ENCODE results near the gene RIMS4. TPM values are rescaled to one million over a fixed set of nuclear protein-coding genes. Genes with fewer than 3 reads are reported as not detected.

The RIMS4 gene
- total and polyA plus RNA-seq, 2 of the 8 experiments (the other 6 are each of a cell fraction or from before 2014, with no cell fraction given) = 13.3 to 44.2 TPM

- TF ChIP-seq TCF12 (IDR thresholded peaks at IDR 0.05; ENCODE audit: low read depth, low read length) (no peak), GABPA (IDR thresholded peaks at IDR 0.05; ENCODE audit: borderline replicate concordance, insufficient read depth, low read length) (no peak), E2F6 (IDR thresholded peaks at IDR 0.05) (no peak), USF2 (IDR thresholded peaks at IDR 0.05; ENCODE audit: low read length) (no peak), RBBP5 (IDR thresholded peaks at IDR 0.05; ENCODE audit: borderline replicate concordance, low read depth, low read length) (no peak)
Measured at GRCh38 chr20:44730441-44730840, 79.9 kb downstream of the RIMS4 start (continued).

Measured in H1 (cell line).